MCF 10A (cell line): Measurements from ENCODE around the gene AIF1L. TPM values are rescaled to one million over a fixed set of nuclear protein-coding genes. Genes with fewer than 3 reads are reported as not detected.

Experiments used
- BruUV-seq: library from RNA; stranded (reverse); fragments of 400-500 nt; replicated peaks from 2 replicates; lab custom pipeline; 2021; lab: Mats Ljungman, UMichigan
- CTCF ChIA-PET: fragments of 300-600 bp; sonication (Branson Sonifier 250); formaldehyde crosslinking; extraction: SDS; loops from one replicate; lab custom pipeline; 2021; ENCODE audit warnings: antibody characterized with exemption, inconsistent platforms; lab: Yijun Ruan, JAX
- POLR2A ChIA-PET: fragments of 300-600, 350-650 bp; sonication (Branson Sonifier 250); formaldehyde crosslinking; extraction: SDS; loops from one replicate; lab custom pipeline; 2020; ENCODE audit warnings: antibody characterized with exemption, inconsistent platforms; lab: Yijun Ruan, JAX
- DNase-seq: peaks from one replicate; pipeline ENCODE4 v3.0.0-alpha.2; 2018; ENCODE audit not compliant: unreplicated experiment
- H3K27ac Mint-ChIP-seq: one replicate; pipeline ENCODE4 v1.8.0; 2022; ENCODE audit warnings: mild to moderate bottlenecking, low read depth, mixed read lengths; ENCODE audit not compliant: unreplicated experiment
- H3K27me3 Mint-ChIP-seq: one replicate; pipeline ENCODE4 v1.8.0; 2022; ENCODE audit warnings: mixed read lengths; ENCODE audit not compliant: insufficient read depth, unreplicated experiment
- H3K36me3 Mint-ChIP-seq: one replicate; pipeline ENCODE4 v1.8.0; 2022; ENCODE audit warnings: mild to moderate bottlenecking, moderate library complexity, mixed read lengths; ENCODE audit not compliant: insufficient read depth, unreplicated experiment
- H3K4me1 Mint-ChIP-seq: one replicate; pipeline ENCODE4 v1.8.0; 2022; ENCODE audit warnings: mixed read lengths; ENCODE audit not compliant: insufficient read depth, unreplicated experiment
- H3K4me3 Mint-ChIP-seq: one replicate; pipeline ENCODE4 v1.8.0; 2022; ENCODE audit warnings: mild to moderate bottlenecking, moderate library complexity, mixed read lengths; ENCODE audit not compliant: unreplicated experiment
- H3K9me3 Mint-ChIP-seq: one replicate; pipeline ENCODE4 v1.8.0; 2022; ENCODE audit warnings: mixed read lengths; ENCODE audit not compliant: unreplicated experiment
- intact Hi-C: fragments of 100-400 bp; cut with micrococcal nuclease; formaldehyde crosslinking; loops from 2 replicates; pipeline ENCODE4 v1.14.1; 2022
- total RNA-seq: library from RNA; stranded (reverse); gene quantifications from 2 replicates; pipeline ENCODE4 v1.2.3, GENCODE V29; 2022
- TF ChIP-seq, protein P1 (sequence below): fragments of 200-600 bp; IDR thresholded peaks from one replicate; pipeline ENCODE4 v1.8.0; 2022; ENCODE audit warnings: antibody characterized with exemption, mild to moderate bottlenecking; ENCODE audit not compliant: unreplicated experiment

Gene AIF1L
- total RNA-seq, 1 experiment from 2014 or later, result 4.1 TPM

DNA sequence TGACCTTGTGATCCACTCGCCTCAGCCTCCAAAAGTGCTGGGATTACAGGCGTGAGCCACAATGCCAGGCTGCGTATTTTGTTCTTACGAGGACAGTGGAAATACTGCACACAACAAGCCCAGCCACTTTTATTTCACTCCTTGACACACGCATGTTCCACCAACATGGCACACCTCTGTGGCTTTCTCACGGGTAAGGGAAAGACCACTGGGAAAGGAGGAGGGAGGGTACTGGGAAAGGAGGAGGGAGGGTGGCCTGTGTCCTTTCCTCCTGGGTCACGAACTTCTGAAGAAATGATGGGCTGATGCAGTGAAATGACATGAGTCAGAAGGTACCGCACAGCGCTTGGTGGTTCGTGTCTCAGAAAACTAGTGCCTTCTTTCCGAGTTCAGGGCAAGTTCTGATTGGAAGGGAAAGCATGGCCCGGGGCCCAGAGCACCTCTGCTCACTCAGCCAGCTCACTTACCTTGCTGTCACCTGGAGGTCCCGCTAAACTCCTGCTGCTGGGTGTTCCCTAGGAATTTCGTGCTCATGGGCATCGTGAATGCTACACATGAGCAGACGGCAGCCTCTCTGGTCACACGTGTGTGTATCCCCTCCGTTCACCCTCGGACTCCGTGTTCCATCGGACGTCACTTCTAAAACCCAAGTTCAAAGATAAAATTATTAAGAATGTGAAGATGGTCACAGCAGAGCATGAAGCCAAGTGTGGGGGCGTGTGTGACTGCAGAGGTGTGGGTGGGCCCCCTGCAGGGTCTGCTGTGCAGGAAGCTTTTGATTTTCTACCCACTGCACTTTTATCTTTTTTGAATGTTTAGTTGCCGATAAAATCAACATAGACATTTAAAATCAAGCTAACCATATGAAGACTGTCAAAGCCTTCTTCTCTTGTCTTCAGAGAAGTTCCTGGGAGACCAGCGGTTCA, 44.5 kb upstream of the AIF1L start:
- intact Hi-C loops, result no loop called here
- TF ChIP-seq, protein P1, sequence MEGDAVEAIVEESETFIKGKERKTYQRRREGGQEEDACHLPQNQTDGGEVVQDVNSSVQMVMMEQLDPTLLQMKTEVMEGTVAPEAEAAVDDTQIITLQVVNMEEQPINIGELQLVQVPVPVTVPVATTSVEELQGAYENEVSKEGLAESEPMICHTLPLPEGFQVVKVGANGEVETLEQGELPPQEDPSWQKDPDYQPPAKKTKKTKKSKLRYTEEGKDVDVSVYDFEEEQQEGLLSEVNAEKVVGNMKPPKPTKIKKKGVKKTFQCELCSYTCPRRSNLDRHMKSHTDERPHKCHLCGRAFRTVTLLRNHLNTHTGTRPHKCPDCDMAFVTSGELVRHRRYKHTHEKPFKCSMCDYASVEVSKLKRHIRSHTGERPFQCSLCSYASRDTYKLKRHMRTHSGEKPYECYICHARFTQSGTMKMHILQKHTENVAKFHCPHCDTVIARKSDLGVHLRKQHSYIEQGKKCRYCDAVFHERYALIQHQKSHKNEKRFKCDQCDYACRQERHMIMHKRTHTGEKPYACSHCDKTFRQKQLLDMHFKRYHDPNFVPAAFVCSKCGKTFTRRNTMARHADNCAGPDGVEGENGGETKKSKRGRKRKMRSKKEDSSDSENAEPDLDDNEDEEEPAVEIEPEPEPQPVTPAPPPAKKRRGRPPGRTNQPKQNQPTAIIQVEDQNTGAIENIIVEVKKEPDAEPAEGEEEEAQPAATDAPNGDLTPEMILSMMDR, result no peak
- Mint-ChIP-seq H3K27me3 (no peaks in the 10 kb centered on the region), H3K9me3 (no peaks in the 10 kb centered on the region), H3K4me1 (no peaks in the 10 kb centered on the region), H3K4me3 (no peak overlapping the region), H3K36me3 (no peaks in the 10 kb centered on the region), H3K27ac (no peak overlapping the region)
- CTCF ChIA-PET, result interaction anchor here (0.5 to 1.4 kb wide), 6 partner anchors 10 to 592 kb away, joined by 3 to 5 read pairs (median 4); no protein-coding TSS in a partner anchor
- no TSS peak for BruUV-seq
- POLR2A ChIA-PET, result interaction anchor here (0.6 kb wide), 1 partner anchor 49 kb away, joined by 3 read pairs; no protein-coding TSS in a partner anchor
- no peak for DNase-seq

DNA sequence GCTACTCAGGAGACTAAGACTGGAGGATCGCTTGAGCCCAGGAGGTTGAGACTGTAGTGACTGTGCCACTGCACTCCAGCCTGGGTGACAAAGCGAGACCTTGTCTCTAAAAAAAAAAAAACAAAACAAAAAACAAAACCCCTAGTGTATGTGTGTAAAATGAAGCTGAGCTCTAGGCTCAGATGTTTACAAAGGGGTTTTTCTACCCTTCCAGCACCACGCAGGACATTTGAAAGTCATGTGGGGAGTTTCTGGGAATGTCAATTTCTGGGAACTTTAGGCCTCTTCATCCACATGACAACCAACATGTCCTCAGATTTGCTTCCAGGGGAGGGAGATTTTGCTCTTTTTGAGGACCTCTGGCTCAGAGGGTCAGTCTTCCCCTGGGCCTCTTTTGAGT, 42.4 kb upstream of the AIF1L start:
- Mint-ChIP-seq H3K36me3 (no peaks in the 10 kb centered on the region), H3K9me3 (no peaks in the 10 kb centered on the region), H3K4me1 (no peaks in the 10 kb centered on the region), H3K27ac (no peak overlapping the region), H3K4me3 (no peak overlapping the region), H3K27me3 (no peaks in the 10 kb centered on the region)
- TF ChIP-seq, protein P1, result no peak
- ChIA-PET POLR2A (no interaction called here), CTCF (interaction anchor here (0.6 to 0.7 kb wide), 6 partner anchors 22 to 929 kb away, joined by 3 to 6 read pairs (median 4); no protein-coding TSS in a partner anchor)
- intact Hi-C loops, result no loop called here
- BruUV-seq, result no TSS peak
- DNase-seq, result no peak

DNA sequence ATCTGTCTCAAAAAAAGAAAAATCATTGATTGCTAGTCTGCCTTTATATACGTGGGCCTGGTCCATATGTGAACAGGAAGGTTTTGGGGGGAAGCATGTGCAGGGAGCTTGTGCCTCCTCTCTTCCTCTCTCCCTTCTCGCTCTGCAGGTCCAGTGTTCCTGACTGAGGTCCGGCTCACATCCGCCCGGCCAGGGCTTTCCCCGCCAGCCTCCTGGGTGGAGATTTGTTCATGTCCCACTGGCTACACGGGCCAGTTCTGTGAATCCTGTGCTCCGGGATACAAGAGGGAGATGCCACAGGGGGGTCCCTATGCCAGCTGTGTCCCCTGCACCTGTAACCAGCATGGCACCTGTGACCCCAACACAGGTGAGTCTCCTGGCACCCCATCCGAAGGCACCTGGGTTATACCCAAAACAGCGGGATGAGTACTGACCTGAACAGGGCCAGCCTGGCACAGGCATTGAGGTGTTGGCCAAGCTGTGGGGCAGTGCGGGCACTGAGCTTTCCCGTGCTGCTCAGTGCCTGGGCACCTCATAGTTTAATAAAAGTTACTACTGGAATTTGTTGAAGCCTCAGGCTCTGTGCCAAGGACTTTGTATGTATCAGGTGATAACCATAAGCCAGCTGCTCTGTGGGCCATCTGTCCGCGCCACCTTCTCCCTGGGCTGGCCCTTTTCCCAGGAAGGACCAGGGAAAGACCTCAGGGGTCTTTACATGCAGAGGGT, 39.4 kb upstream of the AIF1L start:
- no peaks in the 10 kb centered on the region for H3K9me3 Mint-ChIP-seq
- TF ChIP-seq, protein P1, result no peak
- POLR2A ChIA-PET, result interaction anchor here (0.7 to 0.8 kb wide), 2 partner anchors 69 to 769 kb away, joined by 3 read pairs; partner anchors contain the start of gene NUP214
- BruUV-seq, result no TSS peak
- CTCF ChIA-PET, result interaction anchor here (0.5 to 4.4 kb wide), 26 partner anchors 9 to 742 kb away, joined by 3 to 26 read pairs (median 4); no protein-coding TSS in a partner anchor
- H3K36me3 Mint-ChIP-seq, result no peaks in the 10 kb centered on the region
- H3K4me3 Mint-ChIP-seq, result no peak overlapping the region
- DNase-seq, result no peak
- H3K4me1 Mint-ChIP-seq, result no peaks in the 10 kb centered on the region
- H3K27me3 Mint-ChIP-seq, result no peaks in the 10 kb centered on the region
- no peak overlapping the region for H3K27ac Mint-ChIP-seq
- intact Hi-C loops, result loop anchor here (5.0 kb wide), 1 partner anchor 55 kb away; no protein-coding TSS in a partner anchor
